Panc1 (cell line): Measurements from ENCODE around the gene CDC14B. TPM values are rescaled to one million over a fixed set of nuclear protein-coding genes. Genes with fewer than 3 reads are reported as not detected.

Experiments used
- ATAC-seq: fragments of 200-7000 bp; cut with Tn5 transposase; 2 replicates; pipeline ENCODE4 v1.9.1; 2020; ENCODE audit warnings: mild to moderate bottlenecking, moderate library complexity
- BruUV-seq: library from RNA; stranded (reverse); fragments of 400-500 nt; replicated peaks from 2 replicates; lab custom pipeline; 2021; lab: Mats Ljungman, UMichigan
- CTCF ChIA-PET: fragments of 300-600 bp; sonication (Branson Sonifier 250); formaldehyde crosslinking; loops from one replicate; lab custom pipeline; 2022; ENCODE audit warnings: antibody characterized with exemption; lab: Charles Lee
- POLR2A ChIA-PET: fragments of 300-600 bp; sonication (Branson Sonifier 250); formaldehyde crosslinking; loops from one replicate; lab custom pipeline; 2022; ENCODE audit warnings: antibody characterized with exemption; lab: Charles Lee
- DNase-seq: peaks from one replicate; pipeline ENCODE4 v3.0.0-alpha.2; 2010; ENCODE audit warnings: low read depth, low spot score
- H3K27ac ChIP-seq: 2 replicates; pipeline ENCODE4 v1.5.1; 2011; ENCODE audit warnings: mild to moderate bottlenecking, low read length, inconsistent platforms
- H3K27me3 ChIP-seq: fragments of 200-500 bp; sonication (Bioruptor generic); 2 replicates; pipeline ENCODE4 v1.6.0; 2014; ENCODE audit warnings: low read length, inconsistent platforms; ENCODE audit not compliant: control insufficient read depth, insufficient read depth
- H3K36me3 ChIP-seq: fragments of 200-500 bp; sonication (Bioruptor generic); 2 replicates; pipeline ENCODE4 v1.5.1; 2014; ENCODE audit warnings: inconsistent platforms, mild to moderate bottlenecking, low read length, moderate library complexity; ENCODE audit not compliant: control insufficient read depth, insufficient read depth
- H3K4me1 ChIP-seq: 2 replicates; pipeline ENCODE4 v1.5.1; 2011; ENCODE audit warnings: inconsistent platforms, mild to moderate bottlenecking, low read length, moderate library complexity; ENCODE audit not compliant: control insufficient read depth, insufficient read depth
- H3K4me3 ChIP-seq, 2 experiments: 2 replicates each; pipeline ENCODE4 v1.5.1; 2011 to 2012; ENCODE audit warnings: low read depth in 2 of 2, low read length in 2 of 2, mild to moderate bottlenecking in 2 of 2, inconsistent platforms in 1 of 2, moderate library complexity in 1 of 2
- H3K9me3 ChIP-seq: fragments of 200-500 bp; sonication (Bioruptor generic); 2 replicates; pipeline ENCODE4 v1.5.1; 2014; ENCODE audit warnings: low read depth, mild to moderate bottlenecking, inconsistent platforms, low read length, moderate library complexity; ENCODE audit not compliant: control insufficient read depth, insufficient read depth
- CTCF ChIP-seq: fragments of 450-650 bp; IDR thresholded peaks from 2 replicates; pipeline ENCODE4 v1.5.1; 2017; ENCODE audit warnings: mild to moderate bottlenecking
- POLR2AphosphoS5 ChIP-seq: IDR thresholded peaks from 2 replicates; pipeline ENCODE4 v1.6.1; 2012; ENCODE audit warnings: mild to moderate bottlenecking, low read depth, low read length, moderate library complexity
- SIN3A ChIP-seq: IDR thresholded peaks from 2 replicates; pipeline ENCODE4 v1.6.1; 2012; ENCODE audit warnings: low read depth, mild to moderate bottlenecking, low read length, moderate library complexity, borderline replicate concordance; ENCODE audit not compliant: insufficient read depth
- TCF7L2 ChIP-seq: IDR thresholded peaks from 2 replicates; pipeline ENCODE4 v1.6.1; 2011; ENCODE audit warnings: mild to moderate bottlenecking, low read depth, low read length, inconsistent platforms
- in situ Hi-C: cut with HindIII; loops from 2 replicates; pipeline ENCODE4 v1.10.0; 2016; ENCODE audit warnings: low sequenced_read_pairs, low pct_unique_long_range_greater_than_20kb
- intact Hi-C: fragments of 100-400 bp; cut with micrococcal nuclease; formaldehyde crosslinking; loops from one replicate; pipeline ENCODE4 v1.10.0; 2022; ENCODE audit not compliant: unreplicated experiment
- total RNA-seq: library from RNA; stranded (reverse); gene quantifications from one replicate; pipeline ENCODE4 v1.2.1, GENCODE V29; 2021; ENCODE audit not compliant: unreplicated experiment
- TF ChIP-seq, protein P1 (sequence below), 2 experiments: IDR thresholded peaks; 2 replicates each; pipeline ENCODE4 v1.6.1; 2011 to 2012; ENCODE audit warnings: low read depth in 2 of 2, control low read depth in 1 of 2, low read length in 1 of 2, mild to moderate bottlenecking in 1 of 2, moderate library complexity in 1 of 2; ENCODE audit not compliant: insufficient read depth in 1 of 2

The CDC14B gene
- total RNA-seq, 1 experiment from 2014 or later: 11.8 TPM

- no peak for TF ChIP-seq POLR2AphosphoS5
- no peak for ATAC-seq
- BruUV-seq: no TSS peak
- DNase-seq: no peak
- CTCF ChIA-PET: no interaction called here
- Histone ChIP-seq H3K4me1 (peaks cover 20% of the 10 kb centered on the region), H3K27ac (peak overlapping the region; percentile 29; the same call in 1 of the 2 replicates), H3K4me3 (no peak overlapping the region), H3K36me3 (no peaks in the 10 kb centered on the region), H3K9me3 (no peaks in the 10 kb centered on the region), H3K27me3 (no peaks in the 10 kb centered on the region)
- intact Hi-C loops: no loop called here
- POLR2A ChIA-PET: no interaction called here
- in situ Hi-C loops: no loop called here
These were observed 64.7 kb downstream of the CDC14B start for GRCh38 chr9:96554801-96555566.

DNA sequence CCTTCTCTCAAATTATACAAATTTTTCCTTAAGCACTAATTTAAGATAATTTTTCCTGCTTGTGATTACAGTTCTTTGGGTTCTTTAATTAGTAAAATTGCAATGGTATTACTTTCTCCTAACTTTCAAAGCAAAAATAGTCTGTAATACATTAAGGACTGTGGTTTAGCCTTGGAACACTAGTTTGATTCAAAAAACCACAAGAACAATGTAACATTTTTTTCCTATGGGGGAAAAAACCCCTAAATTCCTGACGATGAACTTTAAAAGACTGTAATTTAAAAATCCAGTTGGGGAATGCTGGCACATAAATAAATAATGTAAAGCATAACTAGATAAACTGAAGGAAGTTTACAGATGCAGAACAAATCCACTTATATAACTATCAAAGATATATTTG, 65.3 kb downstream of the CDC14B start:
- ChIA-PET CTCF (no interaction called here), POLR2A (no interaction called here)
- Histone ChIP-seq H3K27me3 (no peaks in the 10 kb centered on the region), H3K9me3 (no peaks in the 10 kb centered on the region), H3K4me3 (no peak overlapping the region), H3K4me1 (peaks cover 20% of the 10 kb centered on the region), H3K27ac (no peak overlapping the region), H3K36me3 (no peaks in the 10 kb centered on the region)
- no TSS peak for BruUV-seq
- DNase-seq: no peak
- intact Hi-C loops: no loop called here
- TF ChIP-seq POLR2AphosphoS5: no peak
- no peak for TF ChIP-seq SIN3A
- no peak for TF ChIP-seq CTCF
- no peak for TF ChIP-seq TCF7L2
- TF ChIP-seq, protein P1, sequence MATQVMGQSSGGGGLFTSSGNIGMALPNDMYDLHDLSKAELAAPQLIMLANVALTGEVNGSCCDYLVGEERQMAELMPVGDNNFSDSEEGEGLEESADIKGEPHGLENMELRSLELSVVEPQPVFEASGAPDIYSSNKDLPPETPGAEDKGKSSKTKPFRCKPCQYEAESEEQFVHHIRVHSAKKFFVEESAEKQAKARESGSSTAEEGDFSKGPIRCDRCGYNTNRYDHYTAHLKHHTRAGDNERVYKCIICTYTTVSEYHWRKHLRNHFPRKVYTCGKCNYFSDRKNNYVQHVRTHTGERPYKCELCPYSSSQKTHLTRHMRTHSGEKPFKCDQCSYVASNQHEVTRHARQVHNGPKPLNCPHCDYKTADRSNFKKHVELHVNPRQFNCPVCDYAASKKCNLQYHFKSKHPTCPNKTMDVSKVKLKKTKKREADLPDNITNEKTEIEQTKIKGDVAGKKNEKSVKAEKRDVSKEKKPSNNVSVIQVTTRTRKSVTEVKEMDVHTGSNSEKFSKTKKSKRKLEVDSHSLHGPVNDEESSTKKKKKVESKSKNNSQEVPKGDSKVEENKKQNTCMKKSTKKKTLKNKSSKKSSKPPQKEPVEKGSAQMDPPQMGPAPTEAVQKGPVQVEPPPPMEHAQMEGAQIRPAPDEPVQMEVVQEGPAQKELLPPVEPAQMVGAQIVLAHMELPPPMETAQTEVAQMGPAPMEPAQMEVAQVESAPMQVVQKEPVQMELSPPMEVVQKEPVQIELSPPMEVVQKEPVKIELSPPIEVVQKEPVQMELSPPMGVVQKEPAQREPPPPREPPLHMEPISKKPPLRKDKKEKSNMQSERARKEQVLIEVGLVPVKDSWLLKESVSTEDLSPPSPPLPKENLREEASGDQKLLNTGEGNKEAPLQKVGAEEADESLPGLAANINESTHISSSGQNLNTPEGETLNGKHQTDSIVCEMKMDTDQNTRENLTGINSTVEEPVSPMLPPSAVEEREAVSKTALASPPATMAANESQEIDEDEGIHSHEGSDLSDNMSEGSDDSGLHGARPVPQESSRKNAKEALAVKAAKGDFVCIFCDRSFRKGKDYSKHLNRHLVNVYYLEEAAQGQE (IDR thresholded peaks at IDR 0.05; ENCODE audit: insufficient read depth in 1 of 2, low read depth in 2 of 2, low read length in 1 of 2): no peak
- ATAC-seq: no peak
- in situ Hi-C loops: no loop called here

- H3K27ac ChIP-seq: no peak overlapping the region
- H3K27me3 ChIP-seq: no peaks in the 10 kb centered on the region
- no peak for DNase-seq
- no peak for TF ChIP-seq SIN3A
- TF ChIP-seq POLR2AphosphoS5: no peak
- TF ChIP-seq, protein P1 (IDR thresholded peaks at IDR 0.05; ENCODE audit: insufficient read depth in 1 of 2, low read depth in 2 of 2, low read length in 1 of 2): no peak
- TF ChIP-seq CTCF: no peak
- TF ChIP-seq TCF7L2: no peak
- ChIA-PET CTCF (interaction anchor here (0.6 kb wide), 1 partner anchor 114 kb away, joined by 3 read pairs; no protein-coding TSS in a partner anchor), POLR2A (interaction anchor here (0.6 kb wide), 1 partner anchor 17 kb away, joined by 3 read pairs; no protein-coding TSS in a partner anchor)
- peaks cover 20% of the 10 kb centered on the region for H3K4me1 ChIP-seq
- no peak overlapping the region for H3K4me3 ChIP-seq
- no peak for ATAC-seq
- intact Hi-C loops: no loop called here
- in situ Hi-C loops: no loop called here
- no peaks in the 10 kb centered on the region for H3K9me3 ChIP-seq
- no TSS peak for BruUV-seq
- H3K36me3 ChIP-seq: no peaks in the 10 kb centered on the region
These were observed 66.6 kb downstream of the CDC14B start for GRCh38 chr9:96553070-96553469.
